GM12801 (cell line): ENCODE data around the gene MICAL2.

ENCODE experiments used
- CTCF ChIP-seq: IDR thresholded peaks from one replicate; pipeline ENCODE4 v1.5.1; 2011; ENCODE audit warnings: control low read depth; ENCODE audit not compliant: insufficient read length; ENCODE audit errors: extremely low read depth

The MICAL2 gene

GRCh38 chr11:12184699-12185098, 74.3 kb downstream of the MICAL2 start:
- TF ChIP-seq CTCF: no peak

DNA sequence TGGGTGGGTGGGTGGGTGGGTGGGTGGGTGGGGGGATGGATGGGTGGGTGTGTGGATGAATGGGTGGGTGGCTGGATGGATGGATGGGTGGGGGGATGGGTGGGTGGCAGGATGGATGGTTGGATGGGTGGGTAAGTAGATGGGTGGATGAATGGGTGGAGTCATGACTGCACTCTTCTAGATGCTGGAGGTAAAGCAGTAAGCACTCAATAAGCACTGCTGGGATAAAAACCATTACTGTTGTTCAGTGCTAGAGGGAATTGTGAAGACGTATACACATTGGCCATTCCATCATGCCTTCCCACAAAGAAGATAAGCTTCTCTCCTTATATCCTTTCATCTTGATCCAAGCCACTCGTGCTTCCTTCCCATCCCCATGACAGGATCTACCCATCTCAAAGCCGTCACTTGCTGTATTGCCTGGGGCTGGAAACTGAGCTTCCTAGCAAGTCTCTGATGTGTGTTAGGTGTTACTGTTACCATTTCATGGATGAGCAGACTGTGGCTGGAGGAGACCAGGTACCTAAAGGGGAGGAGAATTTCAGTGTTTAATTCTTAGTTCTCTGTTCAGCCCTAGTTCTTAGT, 74.8 kb downstream of the MICAL2 start:
- no peak for TF ChIP-seq CTCF

DNA sequence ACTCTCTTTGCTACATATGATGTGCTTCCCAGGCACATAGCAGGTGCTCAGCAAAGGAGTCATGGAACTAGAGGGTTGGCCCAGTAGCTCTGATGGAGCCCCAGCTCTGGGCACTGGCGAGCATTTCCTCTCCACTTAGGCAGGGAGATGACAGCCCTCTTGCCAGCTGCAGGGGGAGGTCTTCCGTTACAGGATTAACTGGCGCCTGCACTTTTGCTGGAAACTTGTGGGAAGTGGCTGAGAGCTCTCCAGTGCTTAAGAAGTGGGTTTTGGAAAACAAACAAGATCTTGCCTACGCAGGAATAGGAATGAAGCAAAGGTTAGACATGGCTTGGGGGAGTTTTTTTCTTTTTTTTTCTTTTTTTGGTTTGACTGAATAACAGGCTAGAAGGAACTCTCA, 75.5 kb downstream of the MICAL2 start:
- no peak for TF ChIP-seq CTCF

GRCh38 chr11:12186701-12187100, 76.3 kb downstream of the MICAL2 start:
- no peak for TF ChIP-seq CTCF

DNA sequence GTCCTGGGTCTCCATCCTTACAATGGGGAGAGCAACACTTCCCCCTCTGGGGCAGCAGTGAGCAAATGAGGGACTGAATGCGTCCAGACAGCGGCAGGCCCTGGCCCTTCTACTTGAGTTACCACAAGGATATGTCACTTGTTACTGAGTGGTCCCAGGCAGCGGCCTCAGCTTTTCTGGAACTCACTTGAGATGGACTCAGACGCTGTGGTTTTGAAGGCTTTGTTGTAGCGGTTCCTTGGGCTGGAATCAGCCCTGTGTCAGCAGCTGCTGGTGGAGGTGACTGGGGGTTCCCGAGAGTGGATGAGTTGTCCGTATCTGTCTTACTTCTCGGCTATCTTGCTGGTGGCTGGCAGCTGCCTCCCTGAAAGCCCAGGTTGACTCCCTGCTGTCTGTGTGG, 77.0 kb downstream of the MICAL2 start:
- TF ChIP-seq CTCF: no peak

DNA sequence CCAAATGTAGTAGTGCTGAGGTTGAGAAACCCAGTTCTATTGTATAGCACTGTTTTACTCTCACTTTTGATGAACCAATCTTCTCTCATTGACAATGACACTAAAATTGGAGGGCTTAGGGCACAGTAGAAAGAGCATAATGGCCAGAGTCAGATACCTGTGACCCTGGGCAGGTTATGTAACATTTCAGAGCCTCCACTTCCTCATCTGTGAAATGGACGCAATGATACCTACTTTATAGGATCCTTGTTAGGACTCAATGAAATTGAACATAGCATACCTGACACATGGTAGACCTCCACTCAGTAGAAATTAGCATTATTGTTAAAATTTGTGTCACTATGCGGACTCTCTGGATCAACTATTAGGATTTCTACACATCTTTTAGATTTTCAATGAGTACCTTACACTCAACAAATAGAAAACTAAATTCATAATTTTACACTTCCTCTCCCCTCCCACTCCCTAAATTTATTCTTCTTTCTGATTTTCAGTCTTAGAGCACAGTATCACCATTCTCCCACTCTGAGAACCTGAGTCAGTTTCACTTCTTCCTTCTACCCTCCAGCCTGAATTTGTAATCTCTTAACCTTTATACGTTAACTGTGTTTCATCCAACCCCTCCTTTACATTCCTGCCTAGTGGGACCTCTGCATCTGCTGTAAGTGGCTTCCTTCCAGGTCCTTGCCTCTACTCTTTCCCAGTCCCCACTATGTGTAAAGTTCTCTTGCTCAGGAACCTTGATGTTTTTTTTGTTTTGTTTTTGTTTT, 78.3 kb downstream of the MICAL2 start:
- no peak for TF ChIP-seq CTCF

DNA sequence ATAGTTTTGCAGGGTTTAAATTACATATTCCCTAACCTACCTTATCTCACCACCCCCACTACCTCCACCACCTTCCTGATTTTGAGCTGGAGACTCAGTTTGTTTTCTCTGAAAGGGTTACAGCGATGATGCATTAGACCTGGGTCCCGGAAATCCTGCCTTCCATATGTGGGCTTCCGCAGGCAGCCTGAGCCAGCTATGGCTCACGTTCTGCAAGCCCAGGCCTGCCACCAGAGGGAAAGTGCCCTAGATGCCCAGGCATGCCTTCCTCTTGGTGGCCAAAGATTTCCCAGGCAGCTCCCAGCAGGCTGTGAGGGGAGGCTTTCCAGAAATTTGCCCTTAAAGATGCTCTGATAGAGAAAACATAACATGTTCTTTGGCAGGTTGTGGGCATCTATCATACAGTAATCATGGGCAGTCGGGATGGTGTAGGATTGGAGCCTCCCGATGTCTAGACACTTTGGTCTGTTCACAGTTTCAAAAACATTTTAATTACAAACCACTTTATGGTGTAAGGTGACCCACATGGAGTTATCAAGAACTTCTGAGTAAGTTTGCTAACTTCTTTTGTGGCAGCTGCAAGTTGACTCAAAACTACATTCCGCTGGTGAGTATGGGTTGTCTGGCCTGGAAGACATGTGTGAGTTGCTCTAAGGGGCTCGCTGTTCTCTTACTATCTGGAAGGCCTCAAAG, 79.3 kb downstream of the MICAL2 start:
- TF ChIP-seq CTCF: no peak
